ENCODE results near the gene SUPT3H.

The SUPT3H gene

DNA sequence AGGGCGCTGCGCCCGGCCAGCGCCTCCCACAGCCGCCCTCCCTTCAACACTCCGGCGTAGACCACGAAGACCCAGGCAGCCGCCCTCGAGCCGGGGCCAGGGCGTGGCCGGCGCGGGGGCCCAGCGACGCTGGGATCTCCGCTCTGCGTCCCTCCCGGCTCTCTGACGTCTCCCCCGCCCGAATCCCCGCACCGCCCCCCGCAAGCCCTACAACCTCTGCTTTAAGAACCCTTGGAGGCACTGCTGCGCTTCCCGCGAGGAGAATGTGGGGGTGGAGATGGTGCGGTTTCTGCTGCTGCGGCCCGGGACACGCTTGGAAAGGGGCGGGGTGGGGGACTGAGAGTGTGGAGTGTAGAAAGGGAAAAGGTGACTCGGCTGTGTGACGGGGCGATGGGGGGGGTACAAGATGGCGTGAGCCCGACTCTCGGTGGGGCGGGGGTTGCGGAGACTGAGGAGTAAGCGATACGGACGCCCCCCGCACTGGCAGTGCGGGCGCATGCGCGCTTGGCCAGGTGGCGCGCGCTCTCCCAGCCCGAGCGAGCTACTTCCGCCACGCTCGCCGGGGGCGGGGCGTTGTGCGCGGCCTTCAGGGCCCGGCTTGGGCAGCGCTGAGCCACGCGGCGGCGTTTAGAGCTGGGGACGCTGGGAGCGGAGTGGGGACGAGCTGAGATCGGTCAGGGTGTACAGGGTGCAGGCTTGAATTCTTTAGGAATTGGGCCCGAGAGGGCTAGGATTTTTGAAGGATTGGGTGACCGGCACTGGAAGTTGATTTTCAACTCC lies at the start of gene SUPT3H:
SUPT3H (minus strand) TSS at position 381 of the 780 bp plus-strand sequence.
- peak; percentile 94 for DNase-seq (ENCODE audit: low spot score)

DNA sequence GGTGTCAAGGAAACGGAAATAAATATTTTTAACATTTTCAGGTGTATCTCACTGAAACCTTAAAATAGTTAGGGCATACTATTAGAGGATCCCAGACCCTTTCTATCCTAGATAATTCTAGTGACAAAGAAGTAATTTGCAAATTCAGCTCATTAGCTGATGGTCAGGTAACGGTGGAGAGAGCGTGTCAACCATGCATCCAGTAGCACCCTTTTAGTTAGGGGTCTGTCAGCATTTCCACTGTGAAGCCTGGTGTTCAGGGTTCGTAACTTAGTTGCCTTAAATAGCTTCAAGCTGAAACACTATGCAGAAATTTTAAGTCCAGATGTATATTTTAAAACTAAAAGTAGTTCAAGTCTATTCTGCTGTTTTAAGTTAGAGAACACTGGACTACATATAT lies 48.5 kb upstream of the SUPT3H start:
- DNase-seq (ENCODE audit: low spot score) = no peak

DNA sequence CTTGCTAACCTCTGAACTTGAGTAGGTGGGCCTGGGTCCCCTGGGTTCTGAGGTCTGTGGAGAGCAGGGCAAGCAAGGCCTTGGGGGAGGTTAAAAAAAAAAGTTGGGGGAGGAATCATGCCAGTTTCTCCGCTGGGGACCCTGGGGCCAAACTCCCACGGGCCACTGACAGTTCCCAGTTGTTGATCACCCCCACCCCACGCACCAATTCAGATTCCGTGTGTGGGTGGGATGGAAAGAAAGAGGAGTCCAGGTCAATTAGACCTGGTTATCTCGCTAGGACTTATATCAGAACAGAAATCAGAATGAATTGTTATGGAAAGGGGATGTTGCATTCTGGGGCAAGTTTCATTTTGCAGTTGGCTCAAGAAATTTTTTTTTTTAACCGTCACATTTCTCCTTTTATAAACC lies 46.7 kb upstream of the SUPT3H start:
- no peak for DNase-seq (ENCODE audit: low spot score)

DNA sequence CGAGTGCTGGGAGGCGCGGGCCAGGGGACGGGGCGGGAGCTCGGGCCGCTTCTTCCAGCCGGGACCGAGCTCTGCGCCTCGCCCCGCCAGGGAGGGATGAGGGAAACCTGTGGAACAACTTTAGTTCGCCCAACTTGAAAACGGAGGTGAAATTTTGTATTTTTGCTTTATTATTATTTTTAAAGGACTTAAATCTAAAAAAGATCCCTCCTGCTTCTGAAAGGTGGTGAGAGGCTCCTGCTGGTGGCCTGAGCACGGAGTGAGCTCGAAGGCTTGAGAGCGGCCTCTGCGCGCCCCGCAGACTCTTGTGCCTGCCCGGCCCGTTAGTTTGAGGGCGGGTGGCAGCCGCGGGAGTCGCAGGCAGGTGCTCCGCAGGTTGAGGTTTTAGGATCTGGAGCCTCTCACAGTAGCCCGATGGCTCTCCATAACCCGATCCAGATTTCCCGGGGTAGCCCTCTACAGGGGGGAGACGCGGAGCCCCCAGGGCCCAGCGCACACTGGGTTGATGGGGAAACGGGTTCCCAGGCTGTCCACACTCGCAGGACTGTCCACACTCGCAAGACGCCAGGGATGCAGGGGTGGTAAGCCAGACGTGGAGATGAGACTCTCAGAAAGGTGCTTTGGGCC lies 46.2 kb upstream of the SUPT3H start:
- DNase-seq (ENCODE audit: low spot score) = no peak

DNA sequence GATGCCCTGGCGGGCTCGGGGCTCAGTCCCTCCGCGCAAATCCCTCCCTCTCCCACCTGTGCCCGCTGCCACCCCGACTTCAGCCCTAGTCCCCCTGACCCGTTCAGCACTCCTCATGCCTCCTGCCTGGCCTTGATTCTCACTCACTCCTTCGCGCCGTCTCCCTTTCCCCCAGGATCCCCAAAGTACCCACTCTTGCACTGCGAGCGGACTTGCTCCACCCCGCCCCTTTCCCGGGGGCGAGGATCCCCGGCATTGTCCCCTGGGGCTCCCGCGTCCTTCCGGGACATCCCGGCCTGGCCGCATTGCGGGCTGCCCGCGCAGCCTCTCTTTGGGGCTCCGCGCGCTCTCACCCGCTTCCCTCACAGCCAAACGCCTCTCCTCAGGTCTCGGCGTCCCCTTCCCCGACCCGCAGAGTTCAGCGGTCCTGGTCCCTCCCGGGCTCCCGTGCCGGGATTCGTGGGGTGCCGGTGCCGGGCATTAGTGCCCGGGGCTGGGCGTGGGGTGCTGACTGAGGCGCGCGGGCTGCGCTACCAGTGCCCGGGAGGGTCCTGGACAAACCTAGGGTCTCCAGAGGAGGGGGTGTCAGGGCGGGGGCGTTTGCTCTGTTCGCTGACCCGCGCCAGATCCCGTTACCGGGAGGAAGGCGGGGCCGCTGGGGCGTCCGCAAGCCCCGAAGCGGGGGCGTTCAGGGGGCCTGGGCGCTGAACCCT lies 45.5 kb upstream of the SUPT3H start:
- DNase-seq (ENCODE audit: low spot score) = no peak

DNA sequence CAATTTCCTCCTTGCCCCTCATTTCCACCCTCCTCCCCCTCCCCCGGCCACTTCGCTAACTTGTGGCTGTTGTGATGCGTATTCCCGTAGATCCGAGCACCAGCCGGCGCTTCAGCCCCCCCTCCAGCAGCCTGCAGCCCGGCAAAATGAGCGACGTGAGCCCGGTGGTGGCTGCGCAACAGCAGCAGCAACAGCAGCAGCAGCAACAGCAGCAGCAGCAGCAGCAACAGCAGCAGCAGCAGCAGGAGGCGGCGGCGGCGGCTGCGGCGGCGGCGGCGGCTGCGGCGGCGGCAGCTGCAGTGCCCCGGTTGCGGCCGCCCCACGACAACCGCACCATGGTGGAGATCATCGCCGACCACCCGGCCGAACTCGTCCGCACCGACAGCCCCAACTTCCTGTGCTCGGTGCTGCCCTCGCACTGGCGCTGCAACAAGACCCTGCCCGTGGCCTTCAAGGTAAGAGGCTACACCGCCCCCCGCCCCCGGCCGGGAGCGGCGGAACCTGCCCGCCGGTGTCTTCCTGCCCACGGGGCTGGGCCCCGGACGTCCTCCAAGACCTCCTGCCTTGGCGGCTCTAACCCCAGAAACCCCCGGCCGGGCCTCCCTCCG lies 44.9 kb upstream of the SUPT3H start:
- DNase-seq (ENCODE audit: low spot score) = peak; percentile 64

DNA sequence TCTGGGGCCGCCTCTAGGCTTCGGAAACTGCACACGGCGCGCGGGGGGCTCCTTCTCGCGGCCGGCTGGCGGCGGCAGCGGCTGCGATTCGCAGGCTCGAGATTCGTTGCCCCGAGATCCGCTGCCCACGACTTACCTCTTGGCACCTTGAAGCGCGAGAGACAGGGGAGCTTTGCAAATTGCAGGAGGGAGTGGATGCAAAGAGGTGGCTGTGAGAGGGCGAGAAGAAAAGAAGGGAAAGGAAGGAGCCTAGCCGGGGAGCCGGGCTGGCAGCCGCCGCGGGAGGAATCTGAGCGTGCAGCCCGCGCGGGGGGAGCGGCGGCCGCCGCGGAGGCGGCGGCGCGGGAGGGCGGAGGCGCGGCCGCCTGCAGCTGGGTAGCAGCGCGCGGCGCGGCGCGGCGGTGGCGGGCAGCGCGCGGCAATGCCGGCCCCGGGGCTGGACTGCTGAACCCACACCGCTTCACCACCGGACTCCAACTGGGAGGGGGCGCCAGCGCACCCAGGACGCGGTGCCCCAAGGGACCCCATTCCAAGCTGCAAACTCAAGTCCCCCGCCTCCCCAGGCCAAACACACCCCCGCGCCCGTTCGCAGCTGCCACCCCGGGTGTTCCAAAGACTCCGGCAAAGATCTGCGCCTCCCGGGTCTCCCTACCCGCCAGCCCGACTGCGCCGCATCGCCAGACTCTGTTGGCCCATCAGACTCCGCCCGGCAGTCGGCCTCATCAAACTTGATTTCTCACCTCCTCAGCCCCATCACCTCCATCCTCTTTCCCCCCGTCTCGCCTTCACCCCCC lies 44.2 kb upstream of the SUPT3H start:
- peak; percentile 77 for DNase-seq (ENCODE audit: low spot score)

DNA sequence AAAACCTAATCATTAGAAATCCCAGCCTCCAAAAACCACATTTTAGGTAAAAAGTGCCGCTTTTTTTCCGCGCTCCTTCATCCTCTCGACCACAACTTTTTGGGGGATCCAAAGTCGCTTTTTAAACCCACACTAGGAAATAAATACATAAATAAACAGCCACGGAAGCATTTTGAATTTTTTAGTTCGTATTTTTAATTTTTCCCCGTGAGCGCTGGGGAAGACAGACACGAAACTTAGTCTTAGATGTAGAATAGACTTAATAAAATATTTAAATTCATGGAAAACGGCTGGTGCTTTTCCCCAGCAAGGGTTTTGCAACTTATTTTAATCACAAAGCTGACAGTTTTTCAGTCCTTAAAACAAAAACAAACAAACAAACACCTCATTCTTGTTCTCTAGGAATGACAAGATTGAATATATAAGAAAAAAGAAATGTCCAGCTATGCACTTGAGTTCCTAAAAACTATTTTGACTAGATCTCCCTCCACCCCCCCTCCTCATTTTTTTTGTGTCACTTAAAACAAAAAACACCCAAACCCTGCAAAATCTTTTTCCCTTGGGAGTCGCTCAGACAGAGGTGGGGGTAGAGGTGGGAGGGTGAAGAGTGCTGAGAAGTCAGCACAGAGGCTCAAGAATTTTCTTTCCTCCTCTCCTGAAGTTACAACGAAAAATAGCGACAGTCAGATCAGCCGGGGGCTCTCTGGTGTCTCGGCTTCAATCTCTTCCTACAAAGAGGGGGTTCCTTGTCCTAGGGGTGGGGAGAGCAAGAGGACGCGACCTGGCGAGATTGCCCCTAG lies 43.4 kb upstream of the SUPT3H start:
- peak; percentile 41 for DNase-seq (ENCODE audit: low spot score)

DNA sequence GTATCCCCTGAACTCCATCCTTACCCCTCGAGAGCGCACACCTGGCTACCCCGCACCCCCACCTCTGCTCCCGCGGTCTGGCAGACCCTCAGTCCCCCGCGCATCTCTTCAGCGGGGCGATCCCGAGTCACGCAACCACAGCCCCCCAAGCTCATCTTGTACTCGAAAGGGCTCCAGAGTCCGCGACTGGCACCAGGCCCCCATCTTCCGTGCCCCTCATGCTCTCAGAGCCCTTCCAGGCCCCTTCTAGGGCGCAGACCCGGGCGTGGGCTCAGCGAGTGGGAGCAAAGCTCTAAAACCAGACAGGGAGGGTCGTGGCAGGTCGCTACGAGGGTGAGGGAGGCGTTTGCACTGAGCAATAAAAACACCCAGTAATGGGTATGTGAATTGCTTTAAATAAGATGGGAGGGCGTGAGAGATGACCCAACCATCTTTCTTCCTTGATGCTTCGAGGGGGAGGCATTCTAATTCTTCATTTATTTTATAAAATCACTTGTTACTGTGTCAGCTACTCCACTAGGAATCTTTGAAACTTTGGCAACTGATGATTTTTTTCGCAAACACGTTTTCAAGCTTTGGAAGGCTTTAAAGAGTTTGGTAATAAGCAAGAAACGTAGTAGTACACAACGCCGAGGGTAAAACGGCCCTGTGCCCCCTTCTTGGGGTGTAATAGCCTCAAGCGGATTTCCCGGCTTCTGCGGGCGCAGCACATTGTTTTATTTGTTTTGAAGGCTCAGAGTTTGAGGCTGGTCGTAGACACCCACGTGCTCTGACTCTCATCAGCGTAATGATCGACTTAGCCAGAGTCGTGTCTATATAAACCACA lies 42.6 kb upstream of the SUPT3H start:
- peak; percentile 80 for DNase-seq (ENCODE audit: low spot score)

DNA sequence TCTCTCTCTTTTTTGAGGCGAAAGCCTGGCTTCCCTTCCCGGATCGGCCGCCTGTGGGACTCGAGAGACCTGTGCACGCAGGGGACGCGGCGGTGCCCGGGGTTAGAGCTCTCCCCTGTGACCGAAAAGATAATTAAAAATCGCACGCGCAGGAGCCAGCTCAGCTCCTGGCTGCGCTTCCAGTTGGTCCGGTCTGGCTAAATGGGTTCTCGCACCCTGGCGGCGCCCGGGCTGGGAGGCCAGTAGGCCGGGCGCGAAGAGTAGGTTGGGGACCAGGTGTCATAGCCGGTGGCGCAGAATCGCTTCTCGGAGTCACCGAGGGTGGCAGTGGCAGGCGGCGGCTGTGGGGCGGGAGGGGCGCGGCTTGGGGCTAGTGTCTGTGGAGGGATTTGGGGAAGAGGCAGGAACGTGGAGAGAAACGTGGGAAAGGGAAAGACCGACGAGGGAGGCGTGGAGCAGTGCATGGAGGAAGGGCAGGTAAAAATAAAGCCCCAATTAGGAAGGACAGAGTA lies 41.9 kb upstream of the SUPT3H start:
- peak; percentile 56 for DNase-seq (ENCODE audit: low spot score)

DNA sequence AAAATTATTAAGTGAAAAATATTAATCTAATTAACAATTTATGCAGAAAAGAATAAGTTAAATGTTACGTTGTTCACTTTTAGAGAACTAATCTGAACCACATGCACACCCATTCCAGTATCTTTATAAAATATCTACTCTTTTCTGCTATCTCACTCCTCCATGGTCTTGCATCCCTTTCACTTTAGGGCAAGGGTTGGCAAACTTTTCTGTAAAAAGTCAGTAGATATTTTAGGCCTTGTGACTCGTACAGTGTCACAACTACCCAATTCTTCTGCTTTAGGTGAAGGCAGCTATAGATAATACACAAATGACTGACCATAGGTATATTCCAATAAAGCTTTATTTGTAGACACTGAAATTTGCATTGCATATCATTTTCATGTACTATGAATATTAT lies 39.7 kb upstream of the SUPT3H start:
- DNase-seq (ENCODE audit: low spot score) = no peak

DNA sequence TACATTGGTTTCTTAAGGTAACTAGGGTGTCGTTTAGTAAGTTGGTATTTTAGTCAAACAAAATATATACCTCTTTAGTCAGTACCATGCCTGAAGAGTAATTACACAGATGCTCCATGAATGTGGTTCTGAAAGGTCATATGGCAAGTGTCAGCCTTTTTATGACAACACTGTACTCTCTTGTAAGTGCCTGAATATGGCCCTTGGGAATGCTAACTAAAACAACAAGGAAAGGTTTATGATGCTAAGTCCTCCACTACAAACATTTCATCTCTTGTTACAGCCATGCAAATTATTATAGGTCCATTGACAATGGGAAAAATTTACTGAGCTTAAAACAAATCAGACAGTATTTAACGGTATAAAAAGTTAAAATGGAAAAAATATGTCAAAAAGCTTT lies 39.0 kb upstream of the SUPT3H start:
- DNase-seq (ENCODE audit: low spot score) = no peak

DNA sequence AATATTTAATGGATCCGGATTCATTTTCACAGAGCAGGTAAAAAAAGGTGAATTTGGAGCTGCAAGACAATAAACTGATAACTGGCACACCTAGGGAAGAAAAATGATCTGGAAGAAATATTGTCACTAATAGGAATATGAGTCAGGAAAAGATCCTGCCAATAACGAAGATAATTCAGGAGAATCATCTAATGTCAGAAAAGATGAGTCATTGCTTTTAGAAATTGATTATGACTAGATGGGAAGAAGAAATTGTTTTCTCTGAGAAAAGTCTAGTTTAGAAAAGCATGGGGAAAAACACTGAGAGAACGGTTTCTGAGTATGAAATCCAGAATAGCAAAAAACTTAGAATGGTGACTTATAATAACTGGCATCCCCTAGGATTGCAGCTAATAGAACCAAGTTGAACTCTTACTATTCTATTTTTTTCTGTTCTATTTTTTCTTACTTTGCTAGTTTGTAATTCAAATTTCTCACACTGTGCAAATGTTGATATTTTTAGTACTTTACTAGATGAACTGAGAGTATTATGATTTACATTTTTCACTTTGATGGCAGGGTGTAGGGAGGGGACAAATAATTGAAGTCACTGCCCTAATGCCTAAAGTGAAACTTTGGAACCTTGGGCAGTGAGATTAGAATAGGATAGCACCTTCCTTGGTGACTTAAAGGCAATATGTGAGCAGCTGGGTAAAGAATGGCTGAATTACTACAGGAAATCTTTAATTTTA lies 38.2 kb upstream of the SUPT3H start:
- DNase-seq (ENCODE audit: low spot score) = no peak

DNA sequence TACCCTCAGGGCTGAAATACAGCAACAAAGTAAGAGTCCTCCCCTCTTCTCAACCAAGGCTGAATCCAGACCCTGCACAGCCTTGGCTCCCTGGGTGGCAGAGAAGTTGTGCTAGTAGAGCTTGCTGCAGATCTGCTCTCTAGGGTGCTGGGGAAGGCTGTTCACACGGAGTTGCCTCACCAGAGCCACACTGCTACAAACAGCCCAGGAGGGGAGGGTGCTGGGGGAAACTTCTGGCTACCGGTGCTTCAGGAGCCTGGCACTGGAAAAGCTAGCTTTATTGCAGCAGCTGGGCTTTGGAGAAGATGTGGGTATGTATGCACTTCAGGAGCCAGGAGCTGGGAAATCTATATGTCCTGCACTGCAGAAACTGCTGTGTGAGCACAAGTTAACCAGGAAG lies 37.6 kb upstream of the SUPT3H start:
- no peak for DNase-seq (ENCODE audit: low spot score)

DNA sequence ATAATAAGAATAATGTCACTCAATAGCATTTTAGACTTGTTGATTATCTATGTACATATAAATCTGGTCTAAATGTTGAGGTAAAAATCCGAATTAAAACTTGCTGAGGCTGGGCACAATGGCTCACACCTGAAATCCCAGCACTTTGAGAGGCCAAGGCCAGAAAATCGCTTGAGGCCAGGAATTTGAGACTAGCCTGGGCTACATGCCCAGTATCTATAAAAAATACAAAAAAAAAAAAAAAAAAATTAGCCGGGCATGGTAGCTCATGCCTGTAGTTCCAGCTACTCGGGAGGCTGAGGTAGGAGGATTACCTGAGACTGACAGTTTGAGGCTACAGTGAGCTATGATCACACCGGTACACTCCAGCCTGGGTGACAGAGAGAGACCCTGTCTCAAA lies 34.2 kb upstream of the SUPT3H start:
- DNase-seq (ENCODE audit: low spot score) = no peak

DNA sequence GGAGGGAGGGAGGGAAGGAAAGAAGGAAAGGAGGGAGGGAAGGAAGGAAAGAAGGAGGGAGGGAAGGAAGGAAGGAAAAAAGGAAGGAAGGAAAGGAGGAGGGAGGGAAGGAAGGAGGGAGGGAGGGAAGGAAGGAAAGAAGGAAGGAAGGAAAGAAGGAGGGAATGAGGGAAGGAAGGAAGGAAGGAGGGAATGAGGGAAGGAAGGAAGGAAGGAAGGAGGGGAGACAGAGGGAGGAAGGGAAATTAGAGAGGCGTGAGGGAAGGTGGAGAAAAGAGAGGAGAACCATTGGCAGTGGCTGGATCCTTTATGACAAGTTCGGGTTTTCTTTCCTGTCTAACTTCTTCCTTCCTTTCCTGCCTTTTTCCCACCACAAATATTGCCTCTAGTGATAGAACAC lies 22.3 kb upstream of the SUPT3H start:
- no peak for DNase-seq (ENCODE audit: low spot score)

DNA sequence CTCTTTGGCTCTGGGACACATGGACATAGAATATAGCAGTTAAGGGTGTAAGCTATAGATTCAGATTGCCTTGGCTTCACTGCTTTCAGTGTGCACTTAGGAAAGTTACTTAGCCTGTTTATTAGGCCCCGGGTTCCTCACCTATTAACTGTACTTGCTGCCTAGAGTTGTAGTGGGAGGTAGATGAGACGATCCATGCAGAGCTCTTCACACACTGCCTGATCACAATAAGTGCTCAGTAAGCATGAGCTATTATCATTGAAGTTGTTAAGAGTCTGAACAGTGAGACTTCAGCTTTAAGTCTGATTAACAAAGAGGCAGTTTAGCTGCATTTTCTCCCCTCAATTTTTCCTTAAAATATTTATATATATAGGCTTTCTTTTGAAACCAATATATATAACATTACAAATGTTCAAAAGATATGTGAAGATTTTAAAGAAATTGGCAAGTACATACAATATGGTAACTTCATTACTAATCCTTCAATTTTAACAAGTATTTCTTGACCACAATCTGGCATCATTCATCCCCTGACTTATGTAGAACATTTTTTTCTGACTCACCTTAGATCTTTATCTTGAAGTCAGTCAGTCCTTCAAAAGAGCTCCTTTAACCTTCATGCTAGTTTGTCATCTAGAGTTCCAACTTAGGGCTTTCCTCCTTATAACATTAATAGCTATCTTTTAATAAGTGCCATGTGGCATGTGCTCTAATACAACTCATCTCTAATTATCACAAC lies 20.5 kb upstream of the SUPT3H start:
- peak; percentile 63 for DNase-seq (ENCODE audit: low spot score)

DNA sequence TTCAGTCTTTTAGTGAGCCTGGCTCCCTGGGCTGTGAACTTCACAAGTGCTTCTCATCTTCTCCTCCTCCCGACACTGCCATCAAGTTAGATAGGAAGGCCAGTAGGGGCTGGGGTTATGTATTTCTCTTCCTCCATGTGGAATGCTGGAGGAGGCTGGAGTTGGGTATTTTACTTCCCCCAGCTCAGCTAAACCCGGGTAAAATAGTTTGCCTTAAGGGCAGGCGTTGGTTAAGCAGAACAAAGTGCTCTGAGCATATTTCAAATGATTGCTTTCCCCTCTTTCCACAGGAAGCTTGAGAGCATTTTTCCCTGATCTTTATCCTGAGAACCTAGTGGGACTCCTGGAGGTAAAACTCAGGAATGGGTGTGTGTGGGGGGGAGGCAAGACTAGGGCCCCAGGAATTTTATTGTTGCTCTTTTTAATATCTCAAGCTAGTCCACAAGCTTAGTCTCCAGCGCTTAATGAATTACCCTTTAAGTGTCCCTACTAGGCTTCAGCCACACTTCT lies 16.9 kb upstream of the SUPT3H start:
- DNase-seq (ENCODE audit: low spot score) = no peak
